PFSK-1 (cell line): ENCODE results near the gene CCDC183.

Source experiments
- FOXP2 ChIP-seq: optimal IDR thresholded peaks from 2 replicates; pipeline ENCODE3; 2011; ENCODE audit warnings: borderline replicate concordance, control low read depth, inconsistent platforms; ENCODE audit not compliant: insufficient read depth; ENCODE audit errors: extremely low read length, extremely low read depth
- POLR2AphosphoS5 ChIP-seq: IDR thresholded peaks from 2 replicates; pipeline ENCODE4 v1.6.1; 2012; ENCODE audit warnings: low read depth, mild to moderate bottlenecking, control low read depth, low read length, moderate library complexity
- REST ChIP-seq, 2 experiments: IDR thresholded peaks; 2 replicates each; pipeline versions ENCODE4 v1.6.1 to v1.8.0; 2011 to 2012; ENCODE audit warnings: low read depth in 2 of 2, low read length in 2 of 2, control low read depth in 1 of 2, inconsistent platforms in 1 of 2, mild to moderate bottlenecking in 1 of 2, moderate library complexity in 1 of 2; ENCODE audit not compliant: insufficient read depth in 1 of 2
- TAF1 ChIP-seq: IDR thresholded peaks from 2 replicates; pipeline ENCODE4 v1.6.1; 2012; ENCODE audit warnings: low read length, control low read depth, borderline replicate concordance; ENCODE audit not compliant: insufficient read depth

- no peak for TF ChIP-seq TAF1
- TF ChIP-seq POLR2AphosphoS5: no peak
- TF ChIP-seq REST (IDR thresholded peaks at IDR 0.05; ENCODE audit: insufficient read depth in 1 of 2, low read depth in 2 of 2, low read length in 2 of 2): no peak
- no peak for TF ChIP-seq FOXP2
Observed at GRCh38 chr9:136763649-136764035, 32.5 kb upstream of the CCDC183 start.
